Measurements from ENCODE around the gene SFXN3.

The SFXN3 gene

GRCh38 chr10:101000127-101000914, 30.7 kb upstream of the SFXN3 start:
- DNase-seq = peak; percentile 61

GRCh38 chr10:101000915-101001658, 29.9 kb upstream of the SFXN3 start:
- peak; percentile 43 for DNase-seq

- no peak for DNase-seq
Measured at GRCh38 chr10:101001659-101002035, 29.4 kb upstream of the SFXN3 start.

GRCh38 chr10:101002456-101002855, 28.6 kb upstream of the SFXN3 start:
- DNase-seq = no peak

GRCh38 chr10:101003639-101004206, 27.3 kb upstream of the SFXN3 start:
- no peak for DNase-seq

- DNase-seq = no peak
Measured at GRCh38 chr10:101005361-101005760, 25.7 kb upstream of the SFXN3 start.

- no peak for DNase-seq
Measured at GRCh38 chr10:101005869-101006567, 25.0 kb upstream of the SFXN3 start.

- DNase-seq = no peak
Measured at GRCh38 chr10:101006593-101007098, 24.4 kb upstream of the SFXN3 start.

GRCh38 chr10:101007099-101007711, 23.8 kb upstream of the SFXN3 start:
- DNase-seq = no peak

GRCh38 chr10:101007915-101008822, 22.9 kb upstream of the SFXN3 start:
- DNase-seq = no peak

GRCh38 chr10:101008823-101009423, 22.1 kb upstream of the SFXN3 start:
- DNase-seq = no peak

- DNase-seq = no peak
Measured at GRCh38 chr10:101010329-101010728, 20.7 kb upstream of the SFXN3 start.

- DNase-seq = peak; percentile 62
Measured at GRCh38 chr10:101011517-101012423, 19.3 kb upstream of the SFXN3 start.

- DNase-seq = peak; percentile 97
Measured at GRCh38 chr10:101012525-101013364, 18.3 kb upstream of the SFXN3 start.

- DNase-seq = no peak
Measured at GRCh38 chr10:101013365-101013825, 17.6 kb upstream of the SFXN3 start.

- peak; percentile 86 for DNase-seq
Measured at GRCh38 chr10:101014230-101014884, 16.7 kb upstream of the SFXN3 start.

- DNase-seq = peak; percentile 47
Measured at GRCh38 chr10:101014966-101015581, 16.0 kb upstream of the SFXN3 start.

GRCh38 chr10:101015582-101015973, 15.5 kb upstream of the SFXN3 start:
- no peak for DNase-seq

All from hematopoietic multipotent progenitor cell treated with erythropoietin and hydrocortisone succinate and interleukin-3 and kit ligand, for 6 days (in vitro differentiated cells).